Gastrocnemius medialis (tissue), 4 donors: Measurements from ENCODE around the gene NTM.

Experiments used
- POLR2A ChIP-seq, 2 donors: fragments of 450-650 bp; IDR thresholded peaks; one replicate each; pipeline ENCODE4 v1.6.1; 2017; ENCODE audit warnings: antibody characterized with exemption in 2 of 2, mild to moderate bottlenecking in 2 of 2, moderate library complexity in 2 of 2
- TF ChIP-seq, protein P1 (sequence below), 5 experiments: fragments of 450-650 bp in 3 of 5; fragments of 200-600 bp in 2 of 5; sonication (generic) in 2 of 5; IDR thresholded peaks in 4 of 5; conservative IDR thresholded peaks in 1 of 5; 1 replicate in 4 of 5; 2 replicates in 1 of 5; pipeline ENCODE4 v1.5.1; 2016 to 2019; ENCODE audit warnings: antibody characterized with exemption in 5 of 5, mild to moderate bottlenecking in 3 of 5, moderate library complexity in 3 of 5

DNA sequence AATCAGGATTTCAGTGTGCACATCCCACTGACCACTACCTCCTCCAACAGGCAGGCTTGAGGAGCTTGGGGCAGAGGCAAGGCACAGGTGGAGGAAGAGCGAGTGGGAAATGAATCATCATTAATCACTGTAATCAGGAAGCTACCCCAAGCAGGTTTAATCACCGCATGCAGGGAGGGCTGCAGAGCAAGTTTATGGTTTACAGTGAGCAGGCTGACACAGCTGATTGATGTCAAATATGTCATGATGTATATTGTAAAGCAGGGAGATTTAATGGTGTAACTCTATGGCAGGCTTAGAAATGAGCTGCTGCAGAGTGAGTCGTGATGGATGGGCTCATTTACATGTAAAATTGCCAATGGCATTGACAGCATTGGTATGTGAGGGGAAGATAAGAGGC, 441.0 kb downstream of the NTM start:
- no peak for TF ChIP-seq POLR2A (IDR thresholded peaks at IDR 0.05)
- TF ChIP-seq, protein P1, sequence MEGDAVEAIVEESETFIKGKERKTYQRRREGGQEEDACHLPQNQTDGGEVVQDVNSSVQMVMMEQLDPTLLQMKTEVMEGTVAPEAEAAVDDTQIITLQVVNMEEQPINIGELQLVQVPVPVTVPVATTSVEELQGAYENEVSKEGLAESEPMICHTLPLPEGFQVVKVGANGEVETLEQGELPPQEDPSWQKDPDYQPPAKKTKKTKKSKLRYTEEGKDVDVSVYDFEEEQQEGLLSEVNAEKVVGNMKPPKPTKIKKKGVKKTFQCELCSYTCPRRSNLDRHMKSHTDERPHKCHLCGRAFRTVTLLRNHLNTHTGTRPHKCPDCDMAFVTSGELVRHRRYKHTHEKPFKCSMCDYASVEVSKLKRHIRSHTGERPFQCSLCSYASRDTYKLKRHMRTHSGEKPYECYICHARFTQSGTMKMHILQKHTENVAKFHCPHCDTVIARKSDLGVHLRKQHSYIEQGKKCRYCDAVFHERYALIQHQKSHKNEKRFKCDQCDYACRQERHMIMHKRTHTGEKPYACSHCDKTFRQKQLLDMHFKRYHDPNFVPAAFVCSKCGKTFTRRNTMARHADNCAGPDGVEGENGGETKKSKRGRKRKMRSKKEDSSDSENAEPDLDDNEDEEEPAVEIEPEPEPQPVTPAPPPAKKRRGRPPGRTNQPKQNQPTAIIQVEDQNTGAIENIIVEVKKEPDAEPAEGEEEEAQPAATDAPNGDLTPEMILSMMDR (IDR thresholded peaks at IDR 0.05 in 4 of 5, conservative IDR thresholded peaks at IDR 0.05 in 1 of 5) = no peak
